Vagina (tissue), 2 donors: ENCODE results near the gene ENTPD2.

ENCODE experiments used
- CTCF ChIP-seq, 3 experiments: fragments of 450-650 bp in 2 of 3; fragments of 200-600 bp in 1 of 3; sonication (generic) in 1 of 3; IDR thresholded peaks; one replicate each; pipeline ENCODE4 v1.5.1; 2017 to 2019; ENCODE audit warnings: antibody characterized with exemption in 3 of 3, mild to moderate bottlenecking in 2 of 3, moderate library complexity in 2 of 3
- POLR2A ChIP-seq, 2 donors: fragments of 450-650 bp; IDR thresholded peaks; one replicate each; pipeline ENCODE4 v1.6.1; 2017; ENCODE audit warnings: antibody characterized with exemption in 2 of 2, mild to moderate bottlenecking in 2 of 2, moderate library complexity in 2 of 2
- POLR2AphosphoS5 ChIP-seq, 2 donors: sonication (generic); formaldehyde crosslinking; IDR thresholded peaks; one replicate each; pipeline ENCODE4 v1.9.0; 2017; ENCODE audit warnings: antibody characterized with exemption in 2 of 2, mild to moderate bottlenecking in 2 of 2, low read depth in 1 of 2; ENCODE audit not compliant: insufficient read depth in 1 of 2

GRCh38 chr9:137062384-137062783 lies 8.5 kb upstream of the ENTPD2 start:
- TF ChIP-seq CTCF (IDR thresholded peaks at IDR 0.05) (no peak), POLR2A (IDR thresholded peaks at IDR 0.05) (no peak), POLR2AphosphoS5 (IDR thresholded peaks at IDR 0.05; ENCODE audit: insufficient read depth in 1 of 2, low read depth in 1 of 2) (no peak)
